CD14-positive monocyte (primary cell): Measurements from ENCODE around the gene DNAJA3. TPM values are rescaled to one million over a fixed set of nuclear protein-coding genes. Genes with fewer than 3 reads are reported as not detected.

Experiments used
- DNase-seq, 3 donors: peaks; one replicate each; pipeline ENCODE4 v3.0.0-alpha.2; 2011 to 2022
- H2AFZ ChIP-seq: 2 replicates; pipeline ENCODE4 v1.6.0; 2012; ENCODE audit warnings: mild to moderate bottlenecking, low read depth, low read length, inconsistent platforms; ENCODE audit not compliant: insufficient read depth, poor library complexity, severe bottlenecking
- H3K27ac ChIP-seq, 2 donors: 1 replicate in 1 of 2; 2 replicates in 1 of 2; pipeline ENCODE4 v1.5.1; 2012 to 2013; ENCODE audit warnings: low read length in 2 of 2, control low read depth in 1 of 2, inconsistent platforms in 1 of 2, low read depth in 1 of 2, mild to moderate bottlenecking in 1 of 2
- H3K27me3 ChIP-seq, 2 donors: one replicate each; pipeline versions ENCODE4 v1.6.0 to v1.6.1; 2011 to 2013; ENCODE audit warnings: low read length in 2 of 2; ENCODE audit not compliant: control insufficient read depth in 2 of 2, insufficient read depth in 2 of 2
- H3K36me3 ChIP-seq, 2 donors: replicated peaks in 1 of 2; 1 replicate in 1 of 2; 2 replicates in 1 of 2; pipeline versions ENCODE4 v1.5.1 to v1.6.1; 2012 to 2013; ENCODE audit warnings: low read length in 2 of 2, control low read depth in 1 of 2, inconsistent platforms in 1 of 2, mild to moderate bottlenecking in 1 of 2; ENCODE audit not compliant: insufficient read depth in 2 of 2, control insufficient read depth in 1 of 2
- H3K4me1 ChIP-seq, 2 donors: 1 replicate in 1 of 2; 2 replicates in 1 of 2; pipeline versions ENCODE4 v1.5.1 to v1.6.1; 2012 to 2013; ENCODE audit warnings: low read length in 2 of 2, control low read depth in 1 of 2, inconsistent platforms in 1 of 2, mild to moderate bottlenecking in 1 of 2, moderate library complexity in 1 of 2; ENCODE audit not compliant: insufficient read depth in 2 of 2, control insufficient read depth in 1 of 2
- H3K4me2 ChIP-seq: replicated peaks from 2 replicates; pipeline ENCODE3; 2012; ENCODE audit warnings: low read length, moderate library complexity, mild to moderate bottlenecking; ENCODE audit not compliant: poor library complexity, severe bottlenecking; ENCODE audit errors: extremely low read depth
- H3K4me3 ChIP-seq, 3 experiments: fragments of 200-600 bp in 1 of 3; sonication (generic) in 1 of 3; replicated peaks in 1 of 3; 1 replicate in 2 of 3; 2 replicates in 1 of 3; pipeline ENCODE4 v1.5.1; 2011 to 2013; ENCODE audit warnings: low read length in 3 of 3, mild to moderate bottlenecking in 3 of 3, control low read depth in 2 of 3, low read depth in 2 of 3, inconsistent platforms in 1 of 3, moderate library complexity in 1 of 3
- H3K79me2 ChIP-seq: 2 replicates; pipeline ENCODE4 v1.6.0; 2012; ENCODE audit warnings: mild to moderate bottlenecking, control low read depth, inconsistent platforms, low read length, moderate library complexity; ENCODE audit not compliant: insufficient read depth
- H3K9ac ChIP-seq: 2 replicates; pipeline ENCODE4 v1.6.0; 2017; ENCODE audit warnings: low read length, mild to moderate bottlenecking; ENCODE audit not compliant: insufficient read depth, poor library complexity, severe bottlenecking
- H3K9me3 ChIP-seq, 2 donors: replicated peaks in 1 of 2; 1 replicate in 1 of 2; 2 replicates in 1 of 2; pipeline versions ENCODE4 v1.5.1 to v1.6.1; 2012 to 2013; ENCODE audit warnings: low read length in 2 of 2, control low read depth in 1 of 2; ENCODE audit not compliant: control insufficient read depth in 1 of 2, insufficient read depth in 1 of 2
- H4K20me1 ChIP-seq: 2 replicates; pipeline ENCODE4 v1.6.0; 2012; ENCODE audit warnings: mild to moderate bottlenecking, low read length, control low read depth, moderate library complexity; ENCODE audit not compliant: insufficient read depth
- H3K27ac Mint-ChIP-seq, 7 donors: one replicate each; pipeline ENCODE4 v1.8.0; 2020; ENCODE audit warnings: mild to moderate bottlenecking in 7 of 7, mixed read lengths in 7 of 7, moderate library complexity in 6 of 7, inconsistent platforms in 2 of 7
- H3K27me3 Mint-ChIP-seq, 3 donors: one replicate each; pipeline ENCODE4 v1.8.0; 2021 to 2022; ENCODE audit warnings: low read depth in 3 of 3, mild to moderate bottlenecking in 3 of 3, mixed read lengths in 3 of 3, moderate library complexity in 3 of 3, inconsistent platforms in 1 of 3
- H3K36me3 Mint-ChIP-seq, 2 donors: one replicate each; pipeline ENCODE4 v1.8.0; 2020; ENCODE audit warnings: mixed read lengths in 2 of 2, inconsistent platforms in 1 of 2, mild to moderate bottlenecking in 1 of 2
- H3K4me1 Mint-ChIP-seq: one replicate; pipeline ENCODE4 v1.8.0; 2020; ENCODE audit warnings: mild to moderate bottlenecking, mixed read lengths
- H3K4me3 Mint-ChIP-seq, 2 donors: one replicate each; pipeline ENCODE4 v1.8.0; 2020; ENCODE audit warnings: mild to moderate bottlenecking in 2 of 2, mixed read lengths in 2 of 2, moderate library complexity in 1 of 2
- H3K9me3 Mint-ChIP-seq, 7 donors: one replicate each; pipeline ENCODE4 v1.8.0; 2020 to 2022; ENCODE audit warnings: mixed read lengths in 7 of 7, mild to moderate bottlenecking in 6 of 7, moderate library complexity in 6 of 7, inconsistent platforms in 2 of 7
- WGBS: methylation state at CpG from one replicate; pipeline ENCODE4 v1.1.5; 2013; ENCODE audit warnings: missing lambda C conversion rate; ENCODE audit not compliant: insufficient coverage; 5-methylcytosine and 5-hydroxymethylcytosine counted together
- intact Hi-C, 2 donors: fragments of 100-400 bp; cut with micrococcal nuclease; formaldehyde crosslinking; loops; one replicate each; pipeline versions ENCODE4 v1.15.0 to v1.15.1; 2023
- polyA plus RNA-seq, 3 donors: library from polyadenylated mRNA; depleted of rRNA in 1 of 3; unstranded in 2 of 3; stranded (reverse) in 1 of 3; fragments of 300-500 nt in 2 of 3; fragments of >200 nt in 1 of 3; fragmentation: Illumina TruSeq in 2 of 3; gene quantifications; 1 replicate in 2 of 3; 2 replicates in 1 of 3; pipeline ENCODE4 v1.2.3, GENCODE V29; 2012 to 2021
- TF ChIP-seq, protein P1 (sequence below): fragments of 200-600 bp; IDR thresholded peaks from one replicate; pipeline ENCODE4 v1.8.0; 2022; ENCODE audit warnings: antibody characterized with exemption, mild to moderate bottlenecking

The DNAJA3 gene
- polyA plus RNA-seq, 3 donors = 17.1 to 27.9 (median 19.5) TPM

DNA sequence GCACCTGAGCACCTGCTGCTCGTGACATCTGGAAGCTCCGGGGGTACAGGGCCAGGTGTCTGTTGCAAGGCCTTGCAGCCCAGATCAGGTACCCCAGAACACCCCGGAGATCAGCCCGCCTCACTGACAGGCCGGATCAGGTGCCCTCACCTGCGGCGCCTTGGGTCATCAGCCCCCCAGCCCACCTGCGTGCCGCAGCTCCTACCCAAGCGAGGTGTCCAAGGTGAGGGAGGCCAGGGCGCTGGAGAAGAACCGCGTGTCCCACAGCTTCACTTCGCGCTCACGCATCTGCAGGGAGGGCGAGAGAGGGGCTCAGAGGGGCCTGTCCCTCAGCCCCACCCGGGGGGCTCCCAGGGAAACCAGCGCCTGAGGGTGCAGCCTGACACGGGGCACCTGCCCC, 37.9 kb upstream of the DNAJA3 start:
- no peak overlapping the region for H3K27ac ChIP-seq
- peaks cover 100% of the 10 kb centered on the region for H4K20me1 ChIP-seq
- Mint-ChIP-seq H3K27ac (no peak overlapping the region), H3K27me3 (no peaks in the 10 kb centered on the region), H3K4me3 (no peak overlapping the region), H3K9me3 (no peaks in the 10 kb centered on the region), H3K4me1 (no peaks in the 10 kb centered on the region), H3K36me3 (peaks cover 59 to 89% of the 10 kb centered on the region in 2 donors)
- no peaks in the 10 kb centered on the region for H3K9me3 ChIP-seq
- no peaks in the 10 kb centered on the region for H3K27me3 ChIP-seq
- WGBS = 98% methylated on average over 14 of the region's 20 CpGs
- no peak overlapping the region for H3K9ac ChIP-seq
- DNase-seq = no peak
- intact Hi-C loops = no loop called here
- H3K79me2 ChIP-seq = peaks cover 3% of the 10 kb centered on the region
- peaks cover 97 to 99% of the 10 kb centered on the region in 2 donors for H3K36me3 ChIP-seq
- no peak overlapping the region for H3K4me2 ChIP-seq
- TF ChIP-seq, protein P1, sequence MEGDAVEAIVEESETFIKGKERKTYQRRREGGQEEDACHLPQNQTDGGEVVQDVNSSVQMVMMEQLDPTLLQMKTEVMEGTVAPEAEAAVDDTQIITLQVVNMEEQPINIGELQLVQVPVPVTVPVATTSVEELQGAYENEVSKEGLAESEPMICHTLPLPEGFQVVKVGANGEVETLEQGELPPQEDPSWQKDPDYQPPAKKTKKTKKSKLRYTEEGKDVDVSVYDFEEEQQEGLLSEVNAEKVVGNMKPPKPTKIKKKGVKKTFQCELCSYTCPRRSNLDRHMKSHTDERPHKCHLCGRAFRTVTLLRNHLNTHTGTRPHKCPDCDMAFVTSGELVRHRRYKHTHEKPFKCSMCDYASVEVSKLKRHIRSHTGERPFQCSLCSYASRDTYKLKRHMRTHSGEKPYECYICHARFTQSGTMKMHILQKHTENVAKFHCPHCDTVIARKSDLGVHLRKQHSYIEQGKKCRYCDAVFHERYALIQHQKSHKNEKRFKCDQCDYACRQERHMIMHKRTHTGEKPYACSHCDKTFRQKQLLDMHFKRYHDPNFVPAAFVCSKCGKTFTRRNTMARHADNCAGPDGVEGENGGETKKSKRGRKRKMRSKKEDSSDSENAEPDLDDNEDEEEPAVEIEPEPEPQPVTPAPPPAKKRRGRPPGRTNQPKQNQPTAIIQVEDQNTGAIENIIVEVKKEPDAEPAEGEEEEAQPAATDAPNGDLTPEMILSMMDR = no peak
- no peak overlapping the region for H2AFZ ChIP-seq
- no peak overlapping the region for H3K4me3 ChIP-seq
- H3K4me1 ChIP-seq = no peaks in the 10 kb centered on the region

DNA sequence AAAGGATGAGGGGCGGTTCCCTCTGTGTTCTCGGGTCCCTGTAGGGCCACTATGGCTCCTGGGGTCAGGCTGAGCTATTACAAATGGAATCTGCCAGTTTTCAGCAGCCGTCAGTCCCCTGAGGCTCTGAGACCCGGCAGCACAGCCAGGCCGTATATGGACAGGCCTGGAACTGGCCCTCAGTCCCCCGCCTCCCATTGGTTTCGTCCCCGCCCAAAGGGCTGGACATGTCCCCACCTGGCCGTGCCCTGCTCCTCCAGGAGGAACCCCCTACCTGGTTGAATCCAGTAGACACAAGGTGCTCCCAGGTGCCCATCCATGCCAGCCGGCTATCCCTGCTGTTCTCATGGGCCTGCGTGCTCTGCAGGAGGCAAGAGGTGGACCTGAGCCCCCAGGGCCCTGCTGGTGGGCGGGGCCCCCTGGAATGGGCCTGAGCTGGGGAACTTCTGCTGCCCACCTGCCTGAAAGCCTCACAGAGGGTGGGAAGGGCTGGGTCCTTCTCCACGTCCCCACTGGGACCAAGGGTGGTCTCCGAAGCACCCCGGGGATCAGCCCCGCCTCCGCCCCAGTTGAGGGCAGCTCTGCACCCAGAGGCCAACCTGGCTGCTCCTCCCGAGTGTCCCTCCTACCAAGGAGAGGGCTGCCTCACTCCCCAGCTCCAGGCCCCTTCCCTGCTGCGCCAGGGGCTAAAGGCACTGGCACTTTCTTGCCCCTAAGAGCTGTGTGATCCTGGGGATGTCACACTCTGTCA, 37.2 kb upstream of the DNAJA3 start:
- Histone ChIP-seq H3K4me1 (no peaks in the 10 kb centered on the region), H3K36me3 (peaks cover 97 to 100% of the 10 kb centered on the region in 2 donors), H3K9me3 (no peaks in the 10 kb centered on the region), H3K4me2 (no peak overlapping the region), H2AFZ (no peak overlapping the region), H4K20me1 (peaks cover 100% of the 10 kb centered on the region), H3K9ac (no peak overlapping the region), H3K4me3 (no peak overlapping the region), H3K27ac (peak overlapping the region in 1 of 2 donors; percentile 8), H3K79me2 (peaks cover 9% of the 10 kb centered on the region), H3K27me3 (no peaks in the 10 kb centered on the region)
- 95% methylated on average over 17 of the region's 19 CpGs for WGBS
- no peaks in the 10 kb centered on the region for H3K9me3 Mint-ChIP-seq
- H3K4me3 Mint-ChIP-seq = no peak overlapping the region
- peaks cover 57 to 89% of the 10 kb centered on the region in 2 donors for H3K36me3 Mint-ChIP-seq
- H3K27me3 Mint-ChIP-seq = no peaks in the 10 kb centered on the region
- intact Hi-C loops = no loop called here
- no peak overlapping the region for H3K27ac Mint-ChIP-seq
- no peak for DNase-seq
- TF ChIP-seq, protein P1 = no peak
- H3K4me1 Mint-ChIP-seq = no peaks in the 10 kb centered on the region
